NCI-H187 treated with DMSO at 0.1 percent for 48 hours (cell line): ENCODE results near the gene SYT1.
A peak's percentile ranks its signal among the peaks of the same experiment; 100 is the strongest.

Experiments
- DNase-seq: peaks from one replicate; lab custom pipeline; 2025; lab: John Stamatoyannopoulos, UW

Gene SYT1

DNA sequence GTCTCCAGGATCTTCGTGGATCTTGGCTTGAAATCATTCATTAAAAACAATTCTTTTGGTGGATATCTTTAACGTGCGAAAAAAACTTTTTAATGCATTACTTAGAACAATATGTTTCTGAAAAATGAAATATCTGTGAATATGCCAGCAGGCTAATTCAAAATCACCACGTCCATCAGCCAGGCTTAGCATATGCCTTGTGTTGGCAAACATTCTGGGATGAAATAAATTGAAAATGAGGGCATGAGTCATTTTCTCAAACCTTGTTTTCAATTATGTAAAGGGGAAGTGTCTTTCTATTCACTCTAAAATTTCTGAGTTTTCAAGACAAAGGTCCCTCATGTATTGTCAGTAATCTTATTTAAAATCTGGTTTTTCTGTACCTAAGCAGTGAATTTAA is 432.3 kb downstream of the SYT1 start:
- no peak for DNase-seq

DNA sequence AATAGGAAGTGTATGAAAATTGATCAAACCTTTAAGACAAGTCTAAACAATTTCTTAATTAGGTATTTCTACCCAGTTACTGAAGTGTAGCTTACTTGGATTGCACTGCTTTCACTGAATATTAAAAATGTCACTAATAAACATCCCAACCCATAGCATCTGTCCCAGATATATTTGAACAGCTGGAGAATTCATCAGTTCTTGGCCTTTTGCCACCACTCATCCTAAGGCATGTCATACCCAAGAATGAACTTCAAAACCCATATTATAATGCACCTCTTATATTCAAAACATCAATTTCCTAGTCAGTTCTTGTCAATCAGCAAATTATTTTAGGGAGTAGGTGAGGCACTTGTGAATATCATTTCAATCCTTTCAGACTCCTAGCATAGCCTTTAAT is 433.9 kb downstream of the SYT1 start:
- DNase-seq, result no peak

DNA sequence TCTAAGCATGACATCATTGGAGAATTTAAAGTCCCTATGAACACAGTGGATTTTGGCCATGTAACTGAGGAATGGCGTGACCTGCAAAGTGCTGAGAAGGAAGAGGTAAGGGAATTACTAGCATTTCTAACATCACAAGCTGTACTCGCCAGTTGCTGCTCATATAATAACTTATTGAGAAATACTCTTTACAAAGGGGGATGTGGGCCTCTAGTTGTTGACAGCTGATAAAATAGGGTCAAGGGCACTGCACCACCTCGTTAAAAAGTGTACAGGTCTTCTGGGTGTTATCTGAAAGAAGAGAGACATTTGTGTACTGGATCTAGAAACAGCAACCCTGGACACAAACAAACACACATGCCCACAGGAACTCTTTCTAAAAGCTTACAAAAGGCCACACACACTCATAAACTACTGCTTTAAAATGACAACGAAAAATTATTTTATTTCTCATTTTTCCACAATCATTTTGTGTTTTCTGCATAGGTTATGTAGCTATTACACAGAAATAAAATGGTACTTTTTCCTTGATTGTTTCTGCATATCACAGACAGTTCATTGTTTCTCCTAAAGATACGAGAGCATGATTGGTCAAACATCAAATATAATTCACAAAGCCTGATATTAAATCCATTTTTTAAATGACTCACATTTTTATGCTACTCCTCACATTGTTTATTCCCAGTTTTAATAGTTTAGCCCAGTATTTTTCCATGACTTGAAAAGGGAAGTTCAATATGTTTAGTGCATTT is 435.0 kb downstream of the SYT1 start:
- no peak for DNase-seq

DNA sequence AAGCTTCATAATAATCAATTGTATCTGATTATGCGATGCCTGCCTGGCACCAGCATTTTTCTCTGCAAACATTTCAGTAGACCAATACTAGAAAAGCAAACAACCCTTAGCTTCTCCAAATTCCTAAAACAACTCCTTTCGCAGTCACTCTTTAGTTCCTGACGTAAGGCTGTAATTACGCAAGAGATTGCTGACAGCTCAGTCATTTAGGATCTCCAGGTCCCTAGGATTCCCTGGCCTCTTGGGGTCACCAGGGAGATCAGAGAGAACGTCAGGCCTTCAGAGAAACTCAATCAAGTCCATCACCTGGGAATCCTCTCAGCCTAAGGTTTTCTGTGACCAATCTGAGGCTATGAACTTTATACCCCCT is 435.6 kb downstream of the SYT1 start:
- no peak for DNase-seq

DNA sequence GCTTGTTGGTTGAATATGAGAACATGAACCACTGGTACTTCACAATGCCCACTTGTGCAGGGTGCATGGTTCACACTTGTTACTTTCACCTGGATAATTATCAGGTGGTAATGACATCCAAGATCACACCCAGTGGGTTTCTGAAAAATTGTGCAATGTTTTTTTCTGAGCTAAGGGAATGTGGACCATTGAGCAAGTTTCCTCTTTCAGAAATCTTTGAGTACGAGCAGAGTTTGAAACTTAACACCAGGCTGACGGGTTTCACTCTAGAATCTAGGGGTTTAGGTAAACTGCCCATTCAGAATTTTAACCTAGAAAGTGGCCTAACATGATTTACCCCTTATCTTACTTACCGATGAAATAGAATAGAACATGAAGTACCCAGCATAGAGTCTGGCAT is 436.6 kb downstream of the SYT1 start:
- DNase-seq, result no peak

DNA sequence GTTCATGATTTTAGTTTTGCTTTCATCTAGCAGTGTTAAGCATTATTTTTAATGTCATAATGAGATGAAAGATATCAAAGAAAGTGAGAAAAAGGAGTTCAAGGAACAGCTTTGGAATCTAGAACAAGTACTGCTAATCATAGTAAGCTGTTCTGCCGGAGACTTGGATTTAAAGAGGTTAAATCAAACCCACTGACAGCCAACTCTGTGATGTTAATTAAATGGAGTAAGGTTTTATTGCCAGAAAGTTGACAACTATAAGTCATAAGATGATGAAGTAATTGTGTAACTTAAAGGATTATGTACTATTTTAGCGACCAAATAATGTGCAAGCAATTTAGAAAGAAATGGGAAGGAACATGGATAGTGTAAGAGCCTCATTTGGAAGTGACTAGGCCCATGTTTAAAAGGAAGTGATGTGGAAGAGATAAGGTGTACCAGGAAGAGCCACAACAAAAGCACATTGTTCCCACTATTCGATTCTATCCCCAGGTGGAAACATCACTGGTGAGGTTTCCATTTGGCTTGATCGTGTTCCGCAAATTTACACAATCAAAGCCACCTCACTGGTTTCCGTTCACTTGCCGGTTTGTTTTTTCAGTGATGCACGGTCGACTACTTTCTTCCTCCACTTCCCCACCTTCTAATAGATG is 437.7 kb downstream of the SYT1 start:
- no peak for DNase-seq

DNA sequence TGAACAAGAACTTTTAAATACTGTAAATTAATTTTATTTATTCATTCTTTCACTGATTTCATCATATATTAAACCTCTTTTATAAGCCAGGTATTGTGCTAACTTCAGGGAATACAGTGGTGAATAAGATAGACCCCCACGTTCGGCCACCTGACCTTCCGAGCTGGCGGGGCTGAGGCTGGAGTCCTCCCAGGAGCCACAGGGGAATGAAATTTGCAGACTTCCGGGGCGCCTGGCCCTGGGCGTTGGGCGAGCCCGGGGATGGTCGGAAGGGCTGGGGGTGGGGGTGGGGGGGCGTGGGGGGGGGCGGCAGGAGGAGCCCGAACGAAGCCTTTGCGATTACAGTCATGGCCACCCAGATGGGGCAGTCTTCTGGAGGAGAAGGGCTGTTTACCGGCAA is 442.8 kb downstream of the SYT1 start:
- no peak for DNase-seq

DNA sequence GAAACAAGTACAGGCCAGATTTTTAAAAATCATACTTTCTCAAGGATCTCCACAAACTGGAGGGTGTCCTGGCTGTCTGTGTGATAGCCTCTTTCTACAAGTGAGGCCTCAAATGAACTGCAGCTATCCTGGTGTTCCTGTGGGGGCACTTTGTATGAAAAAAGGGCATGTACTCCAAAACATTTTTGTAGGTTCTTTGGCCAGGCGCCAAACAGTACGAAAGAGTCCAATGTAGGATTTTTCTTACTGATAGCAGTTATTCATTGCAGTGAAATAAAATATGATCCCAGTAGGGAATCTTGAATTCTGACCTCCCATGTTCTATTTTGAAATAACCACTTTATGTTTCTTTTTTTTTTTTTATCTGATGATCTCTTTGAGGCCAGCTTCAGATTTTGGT is 444.5 kb downstream of the SYT1 start:
- no peak for DNase-seq

DNA sequence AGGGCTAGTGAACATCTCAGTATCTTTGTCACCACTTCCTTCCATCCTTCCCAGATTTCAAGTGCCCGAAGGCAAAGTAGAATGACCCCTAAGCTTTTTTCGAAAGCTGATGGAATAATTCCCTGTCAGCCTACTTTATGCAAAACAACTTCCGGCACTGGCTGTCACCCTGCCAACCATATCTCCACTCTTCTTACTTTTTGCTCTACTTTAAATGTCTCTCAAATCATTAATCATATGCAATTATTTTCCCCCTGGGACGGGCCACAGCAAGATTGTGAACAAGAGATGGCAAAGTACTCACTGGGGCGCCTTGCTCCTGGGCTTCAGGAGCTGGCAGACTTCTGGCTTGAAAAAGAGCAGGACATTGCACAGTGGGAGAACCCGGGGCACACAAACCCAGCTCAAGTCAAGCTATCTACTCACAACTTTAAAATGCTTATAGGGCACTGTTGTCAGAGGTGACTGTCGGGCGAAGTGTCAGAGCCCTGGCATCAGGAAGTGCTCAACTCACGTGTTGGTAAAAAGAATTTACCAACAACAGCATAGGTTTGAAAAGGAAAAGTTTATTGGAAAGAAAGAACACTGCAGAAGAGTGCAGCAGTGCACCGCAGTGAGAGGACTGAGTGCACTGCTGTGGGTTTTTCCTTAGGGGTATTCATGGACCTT is 452.7 kb downstream of the SYT1 start:
- DNase-seq, result no peak

DNA sequence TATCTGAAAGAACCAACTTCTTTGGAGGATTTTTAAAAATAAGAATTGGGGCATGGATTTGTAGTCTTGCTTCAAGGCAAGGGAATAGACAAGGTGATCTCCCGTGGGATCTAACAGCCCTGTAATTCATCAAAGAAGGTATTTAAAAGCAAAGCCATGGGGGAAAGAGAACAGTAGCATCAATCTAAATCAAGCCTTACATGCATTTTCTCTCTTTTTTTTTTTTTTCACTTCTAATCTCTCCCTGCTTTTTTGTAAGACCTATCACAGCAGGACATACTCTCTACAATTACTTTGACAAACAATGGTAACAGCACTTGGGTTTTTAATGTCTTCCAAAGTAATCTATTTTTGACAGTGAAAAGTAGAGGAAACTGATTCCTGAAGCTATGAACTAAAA is 458.3 kb downstream of the SYT1 start:
- peak; percentile 61 for DNase-seq

DNA sequence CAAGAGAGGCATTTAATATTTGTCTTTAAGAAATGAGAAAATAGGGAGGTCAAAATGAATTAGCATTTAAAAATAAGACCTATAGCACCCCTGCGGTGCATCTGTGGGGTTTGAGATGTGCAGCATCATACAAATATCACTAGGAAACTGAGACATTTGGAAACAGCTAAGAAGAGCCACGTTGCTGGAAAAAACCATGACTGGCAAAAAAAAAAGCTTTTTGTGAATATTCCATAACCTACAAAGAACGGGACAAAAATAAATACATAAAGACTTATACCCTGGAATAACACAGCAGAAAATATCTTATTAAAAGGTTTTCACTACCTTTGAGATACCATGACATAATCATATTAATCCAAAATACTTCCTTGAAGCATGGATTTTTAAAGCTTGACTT is 460.0 kb downstream of the SYT1 start:
- DNase-seq, result no peak

DNA sequence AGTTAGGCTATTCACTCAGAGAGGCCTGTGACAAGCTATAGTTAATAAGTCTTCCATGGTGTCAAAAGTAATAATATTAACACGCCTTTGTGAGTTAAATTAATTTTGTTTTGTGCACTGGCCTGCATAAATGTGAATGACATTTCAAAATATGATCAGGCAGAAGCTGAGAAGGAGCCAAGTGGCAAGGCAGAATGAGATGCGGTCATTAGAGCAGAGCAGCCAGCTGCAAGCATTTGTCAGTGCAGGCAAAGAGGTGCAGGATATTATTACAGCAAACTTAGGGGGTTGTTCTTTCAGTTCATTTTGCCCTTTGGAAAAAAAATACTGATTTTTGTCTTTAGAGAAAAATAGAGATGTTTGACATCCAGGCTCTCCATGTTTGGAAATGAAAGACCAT is 461.6 kb downstream of the SYT1 start:
- peak; percentile 28 for DNase-seq

DNA sequence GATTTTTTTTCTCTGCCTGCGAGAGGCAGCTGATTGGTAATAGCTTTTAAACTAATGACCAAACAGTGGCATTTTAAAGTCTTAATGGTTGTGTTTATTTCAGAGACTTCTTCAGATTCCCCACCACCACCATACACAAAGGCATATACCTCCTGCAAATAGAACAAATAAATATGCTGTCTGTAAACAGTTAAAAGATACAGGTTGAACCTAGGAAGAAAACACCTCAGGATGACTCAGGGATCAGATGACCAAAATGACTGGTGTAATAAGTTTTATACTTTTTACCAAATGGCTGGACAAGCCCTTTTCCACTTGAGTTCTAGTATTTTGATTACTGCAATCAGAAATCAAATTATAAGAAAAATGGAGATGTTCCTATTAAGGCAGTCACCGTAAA is 462.1 kb downstream of the SYT1 start:
- DNase-seq, result no peak

DNA sequence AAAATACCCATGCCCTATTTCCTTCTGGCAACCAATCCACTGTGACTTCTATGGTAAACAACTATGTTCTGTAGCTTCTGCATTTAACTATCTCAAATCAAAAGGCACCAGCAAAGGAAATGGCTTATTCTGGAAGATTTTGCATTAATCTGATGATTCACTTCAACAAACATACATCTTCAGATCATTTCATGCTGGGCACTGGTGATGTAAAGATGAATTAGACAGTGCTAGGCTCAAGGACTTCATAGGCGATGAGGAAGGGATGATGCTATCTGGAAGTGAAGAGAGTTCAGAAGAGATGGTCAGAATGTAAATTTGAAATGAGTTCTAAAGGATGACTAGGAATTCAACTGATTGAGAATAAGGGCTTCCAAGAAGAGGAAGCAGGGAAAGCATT is 462.9 kb downstream of the SYT1 start:
- DNase-seq, result no peak

DNA sequence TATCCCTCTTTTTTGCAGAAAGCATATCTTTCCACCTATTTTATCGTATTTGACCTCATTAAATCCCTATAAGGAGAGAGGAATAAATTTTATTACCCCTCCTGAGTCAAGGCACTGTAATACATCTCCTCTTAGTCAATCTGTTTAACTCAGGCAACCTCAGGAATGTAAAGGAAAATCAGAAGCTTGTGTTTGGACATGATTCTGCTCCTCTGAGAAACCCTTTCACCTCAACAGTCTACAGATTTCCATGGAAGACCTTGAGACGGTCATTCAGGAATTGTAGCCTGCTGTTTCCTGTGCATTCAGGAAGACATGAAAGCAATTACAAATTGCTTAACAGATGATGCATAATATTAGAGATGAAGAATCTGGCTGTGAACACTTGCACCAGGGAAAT is 465.4 kb downstream of the SYT1 start:
- DNase-seq, result no peak

DNA sequence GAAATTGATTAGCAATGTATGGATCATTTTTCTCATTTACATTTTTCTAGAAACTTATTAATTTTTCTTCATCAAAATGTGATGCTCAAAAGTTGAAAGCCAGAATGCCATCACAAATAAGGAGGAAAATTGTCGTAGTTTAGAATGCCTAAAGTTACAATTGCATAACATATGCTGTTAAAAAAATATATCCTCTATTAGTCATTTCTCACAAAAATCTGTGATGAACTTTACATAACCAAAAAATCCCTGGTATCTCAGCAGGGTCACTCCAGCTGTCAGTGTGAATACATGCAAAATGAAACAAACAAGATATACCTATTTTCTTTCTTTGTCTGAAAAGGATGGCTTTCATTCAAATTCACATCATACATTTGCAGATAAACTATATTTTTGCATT is 467.3 kb downstream of the SYT1 start:
- DNase-seq, result no peak

DNA sequence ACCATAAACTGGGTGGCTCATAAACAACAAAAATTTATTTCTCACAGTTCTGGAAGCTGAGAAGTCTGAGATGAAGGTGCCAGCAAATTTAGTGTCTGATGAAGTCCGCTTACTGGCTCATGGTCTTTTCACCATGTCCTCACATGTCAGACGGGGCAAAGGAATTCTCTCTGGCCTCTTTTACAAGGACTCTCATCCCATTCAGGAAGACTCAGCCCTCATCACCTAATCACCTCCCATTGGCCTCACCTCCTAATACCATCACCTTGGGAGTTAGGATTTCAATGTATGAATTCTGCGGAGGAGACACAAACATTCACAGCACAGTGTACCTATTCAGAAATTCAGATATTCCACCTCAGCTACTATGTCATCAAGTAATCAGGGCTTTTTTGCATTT is 468.6 kb downstream of the SYT1 start:
- no peak for DNase-seq

DNA sequence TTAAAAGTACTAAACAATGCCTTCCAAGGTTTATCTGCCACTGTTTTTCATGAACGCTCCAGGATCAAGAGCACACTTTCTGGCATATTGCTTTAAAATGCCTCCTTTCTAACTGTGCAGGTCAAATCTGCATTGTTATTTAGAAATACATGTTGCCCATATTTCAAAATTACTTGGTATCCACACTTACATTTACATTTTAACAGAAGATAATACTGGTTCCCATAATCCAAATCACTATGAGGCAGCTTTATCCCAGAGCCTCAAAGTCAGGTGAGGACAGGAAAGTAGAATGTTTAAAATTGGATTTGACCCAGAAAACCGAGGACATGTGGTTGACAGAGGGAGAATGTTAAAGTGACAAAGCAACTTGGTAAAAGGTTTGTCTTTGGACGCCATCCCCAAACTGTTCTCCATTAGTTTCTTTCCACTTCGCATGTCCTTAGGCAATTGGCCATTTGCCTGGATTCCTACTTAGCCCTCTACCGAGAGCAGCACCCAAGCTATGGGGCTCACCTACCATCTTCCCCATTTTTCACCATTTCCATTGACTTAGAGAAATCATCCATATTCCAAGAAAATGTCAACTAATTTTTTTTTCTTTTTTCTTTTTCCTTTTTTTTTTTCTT is 473.2 kb downstream of the SYT1 start:
- DNase-seq, result no peak

DNA sequence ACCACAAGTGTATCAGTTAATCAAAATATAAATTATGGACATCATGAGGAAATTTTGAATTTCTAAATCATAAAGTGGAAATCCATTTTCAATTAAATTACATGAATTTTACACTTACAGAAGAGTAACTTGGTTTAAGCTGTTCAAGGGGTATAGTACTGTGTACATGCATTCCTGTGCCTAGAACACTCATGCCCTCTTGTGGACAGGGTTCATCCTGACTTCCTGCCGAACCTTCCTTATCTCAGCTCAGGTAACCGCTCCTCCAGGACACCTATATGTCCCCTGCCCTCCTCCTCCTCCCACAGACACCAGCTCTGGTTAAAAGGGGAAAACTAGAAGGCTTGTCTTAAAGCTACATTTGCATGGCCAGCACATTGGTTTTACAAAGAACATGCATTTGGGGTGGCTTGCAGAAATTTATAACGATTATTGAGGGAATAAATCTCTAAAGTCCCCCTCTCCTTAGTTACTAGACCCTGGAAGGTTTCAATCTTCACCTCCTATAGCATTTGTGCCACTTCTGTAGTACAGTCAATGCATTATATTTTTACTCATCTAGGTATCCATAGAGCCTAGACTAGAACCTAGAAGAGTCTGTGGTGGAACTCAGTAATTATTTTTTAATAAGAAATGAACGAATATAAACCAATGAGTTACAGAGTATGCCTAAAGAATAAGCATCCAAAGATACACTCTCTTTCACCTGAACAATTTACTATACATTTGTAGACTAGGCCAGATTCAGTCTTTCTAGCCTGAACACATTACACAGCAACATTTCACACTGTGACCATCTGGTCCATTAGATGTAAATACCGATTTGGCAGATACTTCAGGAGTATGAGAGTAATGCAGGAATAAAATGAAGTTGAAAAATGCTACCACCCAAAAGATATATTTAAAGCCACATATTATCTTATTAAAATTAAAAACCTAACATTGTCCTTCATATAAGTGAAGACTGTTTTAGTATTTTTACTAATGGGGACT is 480.6 kb downstream of the SYT1 start:
- DNase-seq, result no peak

DNA sequence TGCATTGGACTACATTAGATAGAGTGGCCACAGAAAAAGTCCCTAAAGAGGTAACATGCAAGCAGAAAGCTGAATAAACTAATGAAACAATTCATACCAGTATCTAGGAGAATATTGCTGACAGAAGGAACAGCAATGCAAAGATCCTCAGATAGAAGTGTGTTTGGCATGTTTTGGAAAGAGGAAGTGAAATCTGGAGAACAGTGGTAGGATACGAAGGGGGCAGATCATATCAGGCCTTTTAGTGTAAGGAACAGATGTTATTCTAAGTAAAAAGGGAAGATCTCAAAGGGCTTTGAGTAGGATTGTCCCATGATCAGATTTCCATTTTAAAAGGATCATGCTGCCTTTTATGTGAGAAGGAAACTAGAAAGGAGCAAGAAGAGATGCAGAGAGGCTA is 483.3 kb downstream of the SYT1 start:
- no peak for DNase-seq

DNA sequence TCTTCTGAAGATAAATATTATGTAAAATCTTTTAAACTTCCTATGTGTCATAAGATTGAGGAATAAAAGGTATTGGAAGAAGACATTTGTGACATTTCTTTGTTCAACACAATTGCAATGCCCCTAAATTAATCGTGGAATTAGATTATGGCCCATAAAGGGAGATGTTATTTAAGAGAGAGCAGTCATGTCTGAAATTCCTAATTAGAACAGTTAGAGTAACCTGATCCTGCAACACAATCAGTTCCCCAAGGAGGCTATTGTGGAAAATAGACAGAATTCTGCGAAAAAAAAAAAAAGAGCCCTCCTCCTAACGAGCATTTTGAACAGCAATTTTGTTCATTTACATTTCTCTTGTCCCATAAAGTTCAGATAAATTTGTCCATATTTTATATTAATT is 486.7 kb downstream of the SYT1 start:
- DNase-seq, result no peak

DNA sequence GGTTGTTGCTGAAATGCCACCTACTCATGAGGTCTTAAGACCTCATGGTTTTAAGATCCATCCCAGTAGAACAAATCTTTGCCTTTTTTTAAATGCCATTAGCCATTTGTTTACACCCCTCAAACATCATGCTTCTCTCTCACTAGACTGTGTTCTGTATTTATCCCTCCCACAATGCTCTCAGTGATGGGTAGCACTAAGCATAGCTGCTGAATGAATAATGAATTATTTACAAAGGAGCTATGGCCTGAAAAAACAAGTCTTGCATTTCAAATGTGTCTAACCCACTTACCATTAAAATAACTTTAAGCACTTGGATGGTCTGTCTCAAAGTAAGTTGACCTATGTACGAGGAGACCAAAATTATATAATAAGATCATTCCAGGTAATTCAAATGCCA is 491.6 kb downstream of the SYT1 start:
- DNase-seq, result no peak
